Measurements from ENCODE around the gene FOXA1. TPM values are rescaled to one million over a fixed set of nuclear protein-coding genes. Genes with fewer than 3 reads are reported as not detected.

FOXA1 gene
- total and polyA plus RNA-seq, 9 of the 15 experiments (the other 6 are each of a cell fraction or from before 2014, with no cell fraction given), result 0.20 to 3.0 (median 1.3) TPM

- TF ChIP-seq MEF2A (IDR thresholded peaks at IDR 0.05; ENCODE audit: control insufficient read depth, low read depth, low read length) (no peak), ZNF121 (CRISPR knock-in tag; conservative IDR thresholded peaks at IDR 0.05) (no peak)
Observed at GRCh38 chr14:37623971-37624370, 28.9 kb upstream of the FOXA1 start (continued).

- FAIRE-seq (no peak), DNase-seq (ENCODE audit: extremely low read depth in 1 of 4, low spot score in 3 of 4) (no peak), ATAC-seq (no peak)
- no TSS peak for BruUV-seq (replicated peaks)
- POLR2A ChIA-PET, result interaction anchor here (0.9 kb wide), 1 partner anchor 18 kb away, joined by 3 read pairs; no protein-coding TSS in a partner anchor
- peaks cover 6 to 10% of the 10 kb centered on the region in 2 experiments; a peak in 3 of 5 replicates for H3K27me3 ChIP-seq (ENCODE audit: control insufficient read depth in 2 of 2, insufficient read depth in 2 of 2, low read length in 2 of 2)
- H3K4me2 ChIP-seq (ENCODE audit: insufficient read depth, low read length), result no peak overlapping the region
- H3K9me1 ChIP-seq (ENCODE audit: control insufficient read depth, insufficient read depth, low read length), result no peaks in the 10 kb centered on the region
- TF ChIP-seq ARNT (IDR thresholded peaks at IDR 0.05), result no peak
- TF ChIP-seq ELF2 (CRISPR knock-in tag; IDR thresholded peaks at IDR 0.05), result no peak
- TF ChIP-seq RBM14 (IDR thresholded peaks at IDR 0.05; ENCODE audit: borderline replicate concordance, insufficient read depth, low read depth, low read length), result no peak
- TF ChIP-seq SMAD3 (CRISPR knock-in tag; conservative IDR thresholded peaks at IDR 0.05), result no peak
- no peak for TF ChIP-seq KDM5B (IDR thresholded peaks at IDR 0.05; ENCODE audit: insufficient replicate concordance, low read depth, low read length)
- WGBS (ENCODE audit: insufficient coverage, low coverage, missing lambda C conversion rate), result 8% methylated on average over 1 of the region's 1 CpG
- H3K4me3 ChIP-seq, result no peak overlapping the region
- H3K4me1 ChIP-seq (replicated peaks in 1 of 2; ENCODE audit: control insufficient read depth in 2 of 2, insufficient read depth in 2 of 2, low read length in 2 of 2), result peaks cover 0 to 6% of the 10 kb centered on the region in 2 experiments; a peak in 2 of 5 replicates
- no peak overlapping the region for H3K9ac ChIP-seq (ENCODE audit: insufficient read depth in 1 of 2, low read depth in 2 of 2, low read length in 2 of 2)
- CTCF ChIA-PET (ENCODE audit: low intra/inter-chr PET ratio), result no interaction called here
- no peaks in the 10 kb centered on the region for H3K9me3 ChIP-seq (replicated peaks; ENCODE audit: control insufficient read depth, insufficient read depth, low read depth, low read length)
- in situ Hi-C loops (cut with MboI) (no loop called here), intact Hi-C loops (cut with micrococcal nuclease) (no loop called here)
- H4K20me1 ChIP-seq (replicated peaks; ENCODE audit: control insufficient read depth, insufficient read depth, low read length), result no peaks in the 10 kb centered on the region
- no peak overlapping the region for H3K27ac ChIP-seq (ENCODE audit: extremely low read depth, low read depth, low read length)
- H3K79me2 ChIP-seq (ENCODE audit: control insufficient read depth, insufficient read depth, low read length), result no peaks in the 10 kb centered on the region
- H3K36me3 ChIP-seq (ENCODE audit: control insufficient read depth, insufficient read depth, low read length), result no peaks in the 10 kb centered on the region
- H2AFZ ChIP-seq (ENCODE audit: low read depth, low read length), result no peak overlapping the region
Observed at GRCh38 chr14:37623426-37623951, 28.4 kb upstream of the FOXA1 start.
